GM13977 (cell line): Measurements from ENCODE around the gene ADAMTS13.

Experiments used
- DNase-seq: peaks from one replicate; pipeline ENCODE4 v3.0.0; 2012; ENCODE audit warnings: low spot score
- CTCF ChIP-seq: IDR thresholded peaks from 2 replicates; pipeline ENCODE4 v1.5.1; 2012; ENCODE audit warnings: mild to moderate bottlenecking, control low read depth; ENCODE audit not compliant: insufficient read depth; ENCODE audit errors: extremely low read depth, missing control alignments
- in situ Hi-C: fragments of 300-500 bp; cut with MboI; formaldehyde crosslinking; loops from one replicate; pipeline ENCODE4 v1.12.0; 2022; ENCODE audit warnings: low sequenced_read_pairs, low pct_unique_long_range_greater_than_20kb, mixed read lengths, inconsistent platforms; ENCODE audit not compliant: unreplicated experiment

ADAMTS13 gene

GRCh38 chr9:133393399-133393798 lies 28.8 kb upstream of the ADAMTS13 start:
- DNase-seq, result no peak
- TF ChIP-seq CTCF, result no peak
- in situ Hi-C loops, result no loop called here

- no peak for TF ChIP-seq CTCF
- in situ Hi-C loops, result no loop called here
- no peak for DNase-seq
Observed at GRCh38 chr9:133394687-133395271, 27.4 kb upstream of the ADAMTS13 start.

GRCh38 chr9:133396952-133397351 lies 25.2 kb upstream of the ADAMTS13 start:
- TF ChIP-seq CTCF, result peak; percentile 40
- DNase-seq, result no peak
- in situ Hi-C loops, result no loop called here

- DNase-seq, result no peak
- in situ Hi-C loops, result no loop called here
- TF ChIP-seq CTCF, result no peak
Observed at GRCh38 chr9:133397370-133397769, 24.8 kb upstream of the ADAMTS13 start.

GRCh38 chr9:133397895-133398294 lies 24.3 kb upstream of the ADAMTS13 start:
- in situ Hi-C loops, result no loop called here
- DNase-seq, result no peak
- no peak for TF ChIP-seq CTCF

GRCh38 chr9:133400292-133400691 lies 21.9 kb upstream of the ADAMTS13 start:
- no peak for DNase-seq
- no peak for TF ChIP-seq CTCF
- in situ Hi-C loops, result no loop called here

- in situ Hi-C loops, result no loop called here
- no peak for DNase-seq
- TF ChIP-seq CTCF, result no peak
Observed at GRCh38 chr9:133401588-133401987, 20.6 kb upstream of the ADAMTS13 start.
